GM23338 (cell line): ENCODE measurements around the gene MICB. TPM values are rescaled to one million over a fixed set of nuclear protein-coding genes. Genes with fewer than 3 reads are reported as not detected.

Experiments used
- CREB1 ChIP-seq: fragments of 250-450 bp; sonication (Bioruptor Pico); IDR thresholded peaks from 2 replicates; pipeline ENCODE4 v1.5.0; 2020; ENCODE audit warnings: low read depth, mild to moderate bottlenecking, moderate library complexity
- ETS1 ChIP-seq: IDR thresholded peaks from 2 replicates; pipeline ENCODE4 v1.6.1; 2016; ENCODE audit warnings: antibody characterized with exemption
- EZH2phosphoT487 ChIP-seq: fragments of 200-600 bp; sonication (generic); IDR thresholded peaks from one replicate; pipeline ENCODE4 v1.8.1; 2018; ENCODE audit warnings: antibody characterized with exemption; ENCODE audit not compliant: unreplicated experiment
- NANOG ChIP-seq: IDR thresholded peaks from 2 replicates; pipeline ENCODE4 v1.6.1; 2016; ENCODE audit warnings: antibody characterized with exemption, borderline replicate concordance
- POLR2AphosphoS5 ChIP-seq: IDR thresholded peaks from 2 replicates; pipeline ENCODE4 v1.6.1; 2016; ENCODE audit warnings: antibody characterized with exemption, low read depth
- STAT1 ChIP-seq: IDR thresholded peaks from one replicate; pipeline ENCODE4 v1.6.1; 2016; ENCODE audit warnings: antibody characterized with exemption; ENCODE audit not compliant: unreplicated experiment
- ZNF114 ChIP-seq: fragments of 250-450 bp; sonication (Bioruptor Pico); IDR thresholded peaks from 2 replicates; pipeline ENCODE4 v1.5.0; 2020; ENCODE audit warnings: mild to moderate bottlenecking, moderate library complexity
- ZNF331 ChIP-seq: fragments of 250-450 bp; sonication (Bioruptor Pico); IDR thresholded peaks from 2 replicates; pipeline ENCODE4 v1.5.0; 2020; ENCODE audit warnings: low read depth, mild to moderate bottlenecking, moderate library complexity
- polyA plus RNA-seq: library from polyadenylated mRNA; unstranded; fragments of >200 nt; fragmentation: Nextera tagmentation; extraction: Ambion mirVana; gene quantifications from 2 replicates; pipeline ENCODE4 v1.2.1, GENCODE V29; 2016
- total RNA-seq: library from RNA; depleted of rRNA; stranded (reverse); fragments of >200 nt; shearing (Covaris generic); gene quantifications from 2 replicates; pipeline ENCODE4 v1.2.3, GENCODE V29; 2014
- TF ChIP-seq, protein P1 (sequence below): fragments of 250-450 bp; sonication (Bioruptor Pico); IDR thresholded peaks from 2 replicates; pipeline ENCODE4 v1.5.0; 2020; ENCODE audit warnings: mild to moderate bottlenecking, moderate library complexity
- TF ChIP-seq, protein P2 (sequence below), 2 experiments: fragments of 200-600 bp in 1 of 2; sonication (generic) in 1 of 2; conservative IDR thresholded peaks; 2 replicates each; pipeline versions ENCODE4 v1.5.1 to v1.6.1; 2016 to 2017; ENCODE audit warnings: antibody characterized with exemption in 2 of 2, low read depth in 2 of 2, mild to moderate bottlenecking in 2 of 2, moderate library complexity in 1 of 2

Gene MICB
- total and polyA plus RNA-seq, 2 experiments from 2014 or later: 9.2 to 23.8 TPM

DNA sequence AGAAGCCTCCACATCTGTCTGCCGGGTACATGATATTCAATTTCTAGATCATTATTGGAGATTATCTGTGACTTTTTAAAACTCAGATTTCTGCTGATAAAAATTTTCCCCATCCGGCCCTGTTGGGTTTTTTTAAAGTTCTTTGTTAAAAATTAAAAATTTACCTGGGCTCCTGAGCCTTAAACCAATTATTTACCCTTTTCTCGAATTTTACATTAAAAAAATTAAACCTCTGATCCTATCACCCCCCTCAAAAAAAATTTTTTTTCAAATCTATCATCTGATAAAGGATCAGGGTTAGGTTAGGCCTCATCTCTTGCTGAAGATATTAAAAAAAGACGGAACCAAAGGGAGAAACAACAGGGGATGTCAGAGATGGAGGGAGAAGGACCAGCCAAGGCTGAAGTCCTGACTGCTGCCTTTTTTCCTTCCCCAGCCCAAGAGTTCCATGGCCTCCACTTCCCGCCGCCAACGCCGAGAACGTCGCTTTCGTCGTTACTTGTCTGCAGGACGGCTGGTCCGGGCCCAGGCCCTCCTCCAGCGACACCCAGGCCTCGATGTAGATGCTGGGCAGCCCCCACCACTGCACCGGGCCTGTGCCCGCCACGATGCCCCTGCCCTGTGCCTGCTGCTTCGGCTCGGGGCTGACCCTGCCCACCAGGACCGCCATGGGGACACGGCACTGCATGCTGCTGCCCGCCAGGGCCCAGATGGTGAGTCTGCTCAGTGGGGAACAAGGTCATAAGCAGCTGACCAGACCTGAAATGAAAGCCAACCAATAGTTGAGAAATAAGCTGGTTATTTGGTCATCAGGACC is 50.0 kb downstream of the MICB start (continued):
- TF ChIP-seq, protein P1, sequence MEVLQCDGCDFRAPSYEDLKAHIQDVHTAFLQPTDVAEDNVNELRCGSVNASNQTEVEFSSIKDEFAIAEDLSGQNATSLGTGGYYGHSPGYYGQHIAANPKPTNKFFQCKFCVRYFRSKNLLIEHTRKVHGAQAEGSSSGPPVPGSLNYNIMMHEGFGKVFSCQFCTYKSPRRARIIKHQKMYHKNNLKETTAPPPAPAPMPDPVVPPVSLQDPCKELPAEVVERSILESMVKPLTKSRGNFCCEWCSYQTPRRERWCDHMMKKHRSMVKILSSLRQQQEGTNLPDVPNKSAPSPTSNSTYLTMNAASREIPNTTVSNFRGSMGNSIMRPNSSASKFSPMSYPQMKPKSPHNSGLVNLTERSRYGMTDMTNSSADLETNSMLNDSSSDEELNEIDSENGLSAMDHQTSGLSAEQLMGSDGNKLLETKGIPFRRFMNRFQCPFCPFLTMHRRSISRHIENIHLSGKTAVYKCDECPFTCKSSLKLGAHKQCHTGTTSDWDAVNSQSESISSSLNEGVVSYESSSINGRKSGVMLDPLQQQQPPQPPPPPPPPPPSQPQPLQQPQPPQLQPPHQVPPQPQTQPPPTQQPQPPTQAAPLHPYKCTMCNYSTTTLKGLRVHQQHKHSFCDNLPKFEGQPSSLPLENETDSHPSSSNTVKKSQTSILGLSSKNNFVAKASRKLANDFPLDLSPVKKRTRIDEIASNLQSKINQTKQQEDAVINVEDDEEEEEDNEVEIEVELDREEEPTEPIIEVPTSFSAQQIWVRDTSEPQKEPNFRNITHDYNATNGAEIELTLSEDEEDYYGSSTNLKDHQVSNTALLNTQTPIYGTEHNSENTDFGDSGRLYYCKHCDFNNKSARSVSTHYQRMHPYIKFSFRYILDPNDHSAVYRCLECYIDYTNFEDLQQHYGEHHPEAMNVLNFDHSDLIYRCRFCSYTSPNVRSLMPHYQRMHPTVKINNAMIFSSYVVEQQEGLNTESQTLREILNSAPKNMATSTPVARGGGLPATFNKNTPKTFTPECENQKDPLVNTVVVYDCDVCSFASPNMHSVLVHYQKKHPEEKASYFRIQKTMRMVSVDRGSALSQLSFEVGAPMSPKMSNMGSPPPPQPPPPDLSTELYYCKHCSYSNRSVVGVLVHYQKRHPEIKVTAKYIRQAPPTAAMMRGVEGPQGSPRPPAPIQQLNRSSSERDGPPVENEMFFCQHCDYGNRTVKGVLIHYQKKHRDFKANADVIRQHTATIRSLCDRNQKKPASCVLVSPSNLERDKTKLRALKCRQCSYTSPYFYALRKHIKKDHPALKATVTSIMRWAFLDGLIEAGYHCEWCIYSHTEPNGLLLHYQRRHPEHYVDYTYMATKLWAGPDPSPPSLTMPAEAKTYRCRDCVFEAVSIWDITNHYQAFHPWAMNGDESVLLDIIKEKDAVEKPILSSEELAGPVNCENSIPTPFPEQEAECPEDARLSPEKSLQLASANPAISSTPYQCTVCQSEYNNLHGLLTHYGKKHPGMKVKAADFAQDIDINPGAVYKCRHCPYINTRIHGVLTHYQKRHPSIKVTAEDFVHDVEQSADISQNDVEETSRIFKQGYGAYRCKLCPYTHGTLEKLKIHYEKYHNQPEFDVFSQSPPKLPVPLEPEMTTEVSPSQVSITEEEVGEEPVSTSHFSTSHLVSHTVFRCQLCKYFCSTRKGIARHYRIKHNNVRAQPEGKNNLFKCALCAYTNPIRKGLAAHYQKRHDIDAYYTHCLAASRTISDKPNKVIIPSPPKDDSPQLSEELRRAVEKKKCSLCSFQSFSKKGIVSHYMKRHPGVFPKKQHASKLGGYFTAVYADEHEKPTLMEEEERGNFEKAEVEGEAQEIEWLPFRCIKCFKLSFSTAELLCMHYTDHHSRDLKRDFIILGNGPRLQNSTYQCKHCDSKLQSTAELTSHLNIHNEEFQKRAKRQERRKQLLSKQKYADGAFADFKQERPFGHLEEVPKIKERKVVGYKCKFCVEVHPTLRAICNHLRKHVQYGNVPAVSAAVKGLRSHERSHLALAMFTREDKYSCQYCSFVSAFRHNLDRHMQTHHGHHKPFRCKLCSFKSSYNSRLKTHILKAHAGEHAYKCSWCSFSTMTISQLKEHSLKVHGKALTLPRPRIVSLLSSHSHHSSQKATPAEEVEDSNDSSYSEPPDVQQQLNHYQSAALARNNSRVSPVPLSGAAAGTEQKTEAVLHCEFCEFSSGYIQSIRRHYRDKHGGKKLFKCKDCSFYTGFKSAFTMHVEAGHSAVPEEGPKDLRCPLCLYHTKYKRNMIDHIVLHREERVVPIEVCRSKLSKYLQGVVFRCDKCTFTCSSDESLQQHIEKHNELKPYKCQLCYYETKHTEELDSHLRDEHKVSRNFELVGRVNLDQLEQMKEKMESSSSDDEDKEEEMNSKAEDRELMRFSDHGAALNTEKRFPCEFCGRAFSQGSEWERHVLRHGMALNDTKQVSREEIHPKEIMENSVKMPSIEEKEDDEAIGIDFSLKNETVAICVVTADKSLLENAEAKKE (CRISPR knock-in tag): no peak
- TF ChIP-seq, protein P2, sequence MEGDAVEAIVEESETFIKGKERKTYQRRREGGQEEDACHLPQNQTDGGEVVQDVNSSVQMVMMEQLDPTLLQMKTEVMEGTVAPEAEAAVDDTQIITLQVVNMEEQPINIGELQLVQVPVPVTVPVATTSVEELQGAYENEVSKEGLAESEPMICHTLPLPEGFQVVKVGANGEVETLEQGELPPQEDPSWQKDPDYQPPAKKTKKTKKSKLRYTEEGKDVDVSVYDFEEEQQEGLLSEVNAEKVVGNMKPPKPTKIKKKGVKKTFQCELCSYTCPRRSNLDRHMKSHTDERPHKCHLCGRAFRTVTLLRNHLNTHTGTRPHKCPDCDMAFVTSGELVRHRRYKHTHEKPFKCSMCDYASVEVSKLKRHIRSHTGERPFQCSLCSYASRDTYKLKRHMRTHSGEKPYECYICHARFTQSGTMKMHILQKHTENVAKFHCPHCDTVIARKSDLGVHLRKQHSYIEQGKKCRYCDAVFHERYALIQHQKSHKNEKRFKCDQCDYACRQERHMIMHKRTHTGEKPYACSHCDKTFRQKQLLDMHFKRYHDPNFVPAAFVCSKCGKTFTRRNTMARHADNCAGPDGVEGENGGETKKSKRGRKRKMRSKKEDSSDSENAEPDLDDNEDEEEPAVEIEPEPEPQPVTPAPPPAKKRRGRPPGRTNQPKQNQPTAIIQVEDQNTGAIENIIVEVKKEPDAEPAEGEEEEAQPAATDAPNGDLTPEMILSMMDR (conservative IDR thresholded peaks at IDR 0.05; ENCODE audit: low read depth in 2 of 2): no peak
- TF ChIP-seq ZNF114 (CRISPR knock-in tag): no peak
- TF ChIP-seq EZH2phosphoT487: no peak
- no peak for TF ChIP-seq STAT1
- TF ChIP-seq POLR2AphosphoS5: no peak
- TF ChIP-seq NANOG: no peak
- no peak for TF ChIP-seq CREB1 (CRISPR knock-in tag)
- TF ChIP-seq ETS1: no peak
- no peak for TF ChIP-seq ZNF331 (CRISPR knock-in tag)
